HL-60/S4 treated with phorbol 12-myristate 13-acetate at 8.2 ng/mL for 4 days and 3 days (cell line): ENCODE data around the gene MEX3A.

Source experiments
- in situ Hi-C: fragments of 300-500 bp; cut with MboI; formaldehyde crosslinking; loops from 2 replicates; pipeline ENCODE4 v1.15.0; 2022; ENCODE audit warnings: low sequenced_read_pairs

MEX3A gene

DNA sequence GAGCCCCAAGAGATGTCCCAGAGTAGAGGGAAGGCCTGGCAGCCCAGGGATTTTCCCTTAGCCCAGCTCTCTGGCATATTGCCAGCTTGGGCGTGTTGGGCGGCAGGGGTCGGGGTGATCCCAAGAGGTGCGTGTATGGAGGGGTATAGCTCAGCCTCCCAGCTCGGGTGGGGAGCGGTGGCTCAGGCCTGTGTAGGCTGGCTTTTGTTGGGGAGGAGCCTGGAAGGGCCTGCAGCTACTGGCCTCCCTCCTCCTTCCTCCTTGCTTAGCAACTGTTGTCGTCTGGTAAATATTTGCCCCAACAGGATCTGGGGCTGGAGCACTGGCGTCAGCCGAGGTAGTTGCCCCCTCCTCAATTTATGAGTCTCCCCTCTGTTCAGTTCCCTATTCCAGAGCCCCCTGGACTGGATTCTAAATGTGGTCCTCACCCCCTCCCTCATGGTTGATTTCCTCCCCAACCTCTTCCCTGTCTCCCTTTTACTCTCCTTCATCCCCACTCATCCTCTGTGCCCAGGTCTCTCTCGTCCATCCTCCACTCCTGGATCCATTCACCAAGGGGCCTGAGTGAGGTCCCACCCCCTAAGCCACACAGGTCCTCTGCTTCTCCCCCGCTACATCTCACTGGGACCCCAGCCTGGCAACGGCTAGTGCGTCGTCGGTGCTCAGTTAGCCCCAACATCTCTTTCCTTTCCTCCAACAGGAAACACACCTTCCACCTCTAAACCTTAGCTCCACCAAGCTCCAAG lies 22.0 kb upstream of the MEX3A start:
- in situ Hi-C loops: no loop called here

GRCh38 chr1:156103521-156103947 lies 21.3 kb upstream of the MEX3A start:
- in situ Hi-C loops: no loop called here

- in situ Hi-C loops: no loop called here
Observed at GRCh38 chr1:156102633-156103511, 20.6 kb upstream of the MEX3A start.

- in situ Hi-C loops: no loop called here
Observed at GRCh38 chr1:156101880-156102279, 19.6 kb upstream of the MEX3A start.

DNA sequence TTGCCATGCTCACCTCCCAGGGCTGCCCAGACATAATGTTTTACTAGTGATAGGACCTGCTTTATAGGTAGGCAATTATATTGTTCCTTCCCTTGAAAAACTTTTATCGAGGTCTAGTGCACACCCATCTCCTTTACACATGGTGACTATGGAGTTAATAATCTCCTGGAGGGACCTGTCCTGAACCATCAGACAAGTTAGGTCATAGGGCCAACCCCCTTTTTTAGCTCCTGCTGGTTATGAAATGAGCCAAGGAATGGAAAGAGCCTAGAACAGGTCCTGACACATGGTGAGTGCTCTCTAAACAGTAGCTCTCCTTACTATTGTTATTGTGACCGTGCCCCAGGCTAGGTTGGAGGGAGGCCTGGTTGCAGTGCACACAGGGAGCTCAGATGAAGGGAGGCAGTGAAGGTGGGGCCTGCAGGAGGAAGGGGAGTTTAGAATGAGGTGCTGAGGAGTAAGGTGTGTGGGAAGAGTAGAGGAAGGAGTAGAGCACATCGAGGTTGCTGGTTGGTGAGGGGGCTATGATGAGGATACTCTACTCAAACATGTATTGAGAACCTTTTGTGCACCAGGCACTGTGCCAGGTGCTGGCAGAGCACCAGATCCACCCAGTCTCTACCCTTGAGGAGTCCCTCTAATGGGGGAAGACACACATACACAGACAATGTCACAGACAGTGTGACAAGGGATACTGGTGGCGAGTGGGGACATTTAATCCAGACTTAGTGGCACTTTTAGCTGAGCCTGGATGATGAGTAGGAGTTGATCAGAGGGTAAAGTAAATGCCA lies 18.1 kb upstream of the MEX3A start:
- in situ Hi-C loops: no loop called here

- in situ Hi-C loops: no loop called here
Observed at GRCh38 chr1:156099282-156099681, 17.0 kb upstream of the MEX3A start.

GRCh38 chr1:156098784-156099183 lies 16.5 kb upstream of the MEX3A start:
- in situ Hi-C loops: no loop called here

DNA sequence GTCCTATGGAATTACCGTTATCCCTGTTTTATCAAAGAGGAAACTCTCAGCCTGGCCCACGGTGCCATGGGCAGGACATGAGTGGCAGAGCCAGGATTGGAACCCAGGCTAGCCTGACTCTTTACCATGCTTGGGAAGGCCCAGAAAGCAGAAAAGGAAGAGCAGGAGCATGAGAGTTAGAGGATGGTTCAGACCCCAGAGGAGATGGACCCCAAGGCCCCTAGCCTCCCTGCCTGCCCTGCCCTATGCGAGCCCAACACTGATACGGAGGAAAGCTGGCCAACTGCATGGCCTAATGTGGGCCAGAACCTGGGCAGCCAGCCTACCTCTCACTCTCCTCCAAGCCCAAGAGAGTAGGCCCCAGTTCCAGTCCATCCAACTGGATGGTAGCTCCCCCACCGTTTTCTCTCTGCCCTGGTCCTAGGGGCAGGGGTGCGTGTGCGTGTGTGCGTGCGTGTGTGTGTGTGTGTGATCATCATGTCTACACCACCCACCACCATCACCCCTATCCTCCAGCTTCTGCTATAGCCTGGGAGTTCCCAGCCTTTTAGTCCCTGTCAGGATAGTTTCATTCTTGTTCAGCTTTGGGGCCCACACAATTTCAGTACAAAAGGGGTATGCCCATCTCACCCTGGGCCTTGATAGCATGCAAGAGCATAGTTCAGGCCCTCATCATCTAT lies 15.4 kb upstream of the MEX3A start:
- in situ Hi-C loops: no loop called here

DNA sequence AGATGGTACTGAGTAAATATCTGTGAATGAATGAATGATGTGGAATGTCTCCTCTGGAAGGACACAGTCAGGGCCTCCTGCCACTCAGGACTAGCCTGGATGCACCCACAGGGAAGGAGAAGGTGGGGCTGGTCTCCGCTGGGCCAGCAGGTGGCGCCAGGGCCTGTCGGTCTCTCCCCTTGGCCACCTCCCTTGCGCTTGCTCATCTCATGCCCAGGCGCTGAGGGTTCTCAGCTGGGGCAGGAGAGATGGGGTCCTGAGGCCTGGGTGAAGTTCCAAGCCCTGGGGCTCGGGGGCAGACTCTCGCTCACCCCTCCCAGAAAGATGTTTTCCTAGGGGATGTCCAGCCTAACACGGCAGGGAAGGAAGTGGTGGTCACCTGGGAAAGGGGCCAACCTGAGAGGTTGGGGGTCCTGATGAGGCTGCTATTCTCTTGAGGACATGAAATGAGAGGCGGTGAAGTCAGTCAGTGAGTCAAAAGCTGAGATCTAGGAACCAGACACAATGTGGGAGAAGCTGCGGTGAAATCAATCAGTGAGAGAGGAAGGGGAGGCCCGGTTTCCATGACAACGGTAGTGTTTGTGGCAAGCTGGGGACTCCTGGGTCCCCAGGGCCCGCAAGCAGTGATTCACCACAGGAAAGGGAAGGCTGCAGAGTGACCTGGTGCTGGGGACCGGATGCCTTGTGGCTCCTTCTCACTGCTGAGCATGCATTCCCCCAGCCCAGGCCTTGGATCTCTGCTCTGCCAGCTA lies 14.6 kb upstream of the MEX3A start:
- in situ Hi-C loops: no loop called here

GRCh38 chr1:156095906-156096508 lies 13.7 kb upstream of the MEX3A start:
- in situ Hi-C loops: no loop called here

GRCh38 chr1:156091610-156092009 lies 9.3 kb upstream of the MEX3A start:
- in situ Hi-C loops: loop anchor here (5.0 kb wide), 1 partner anchor 36 kb away; no protein-coding TSS in a partner anchor

- in situ Hi-C loops: loop anchor here (5.0 kb wide), 1 partner anchor 36 kb away; no protein-coding TSS in a partner anchor
Observed at GRCh38 chr1:156090840-156091188, 8.5 kb upstream of the MEX3A start.

DNA sequence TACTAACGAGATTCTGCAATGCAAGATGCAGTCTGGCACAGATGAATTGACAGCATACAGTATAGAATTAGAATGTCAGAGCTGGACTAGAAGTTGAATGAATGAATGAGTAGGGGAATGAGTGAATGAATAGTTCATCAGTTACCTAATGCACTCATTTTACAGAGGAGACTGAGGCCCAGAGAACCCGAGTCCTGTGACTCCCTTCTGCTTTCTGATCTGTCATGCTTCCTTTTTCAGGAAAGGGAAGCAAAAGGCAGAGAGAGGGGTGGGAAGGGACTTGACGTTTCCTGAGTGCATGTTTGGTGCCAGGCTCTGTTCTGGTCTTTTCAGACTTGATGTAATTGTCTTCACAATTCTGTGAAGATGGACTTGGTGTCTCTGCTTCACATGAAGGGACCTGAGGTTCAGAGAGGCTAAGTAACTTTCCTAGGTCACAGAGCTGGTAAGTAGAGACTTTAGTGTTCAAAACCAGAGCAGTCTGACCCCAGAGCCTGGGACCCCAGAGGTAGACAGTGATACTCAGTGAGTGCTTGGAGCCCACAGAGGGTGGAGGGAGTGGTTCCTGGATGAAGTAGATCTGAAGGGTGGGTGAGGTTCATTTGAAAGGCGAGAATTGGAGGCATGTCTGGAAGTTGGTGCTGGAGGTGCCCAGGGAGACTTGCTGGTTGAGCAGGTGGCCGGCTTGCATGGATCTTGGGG lies 8.0 kb upstream of the MEX3A start:
- in situ Hi-C loops: loop anchor here (5.0 kb wide), 1 partner anchor 37 kb away; no protein-coding TSS in a partner anchor

DNA sequence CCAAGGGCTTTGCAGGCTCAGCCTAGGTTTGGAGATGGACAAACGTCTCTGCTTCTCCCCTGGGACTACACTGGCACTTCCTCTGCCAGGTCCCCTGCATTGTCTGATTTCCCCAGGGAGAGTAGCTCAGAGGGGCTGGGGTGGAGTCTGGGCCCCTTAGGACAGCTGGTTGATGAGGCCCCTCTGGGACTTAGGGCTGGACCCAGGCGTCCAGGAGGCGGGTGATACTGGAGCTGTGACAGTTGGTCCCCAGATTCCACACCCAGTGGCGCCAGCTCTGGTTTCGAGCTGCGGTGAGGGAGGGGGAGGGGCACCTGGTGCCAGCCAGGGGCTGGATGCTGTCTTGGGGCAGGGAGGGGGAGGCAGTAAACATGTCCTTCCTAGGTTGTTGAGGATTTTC lies 7.4 kb upstream of the MEX3A start:
- in situ Hi-C loops: loop anchor here (5.0 kb wide), 1 partner anchor 38 kb away; no protein-coding TSS in a partner anchor

- in situ Hi-C loops: no loop called here
Observed at GRCh38 chr1:156086256-156086662, 4.0 kb upstream of the MEX3A start.

DNA sequence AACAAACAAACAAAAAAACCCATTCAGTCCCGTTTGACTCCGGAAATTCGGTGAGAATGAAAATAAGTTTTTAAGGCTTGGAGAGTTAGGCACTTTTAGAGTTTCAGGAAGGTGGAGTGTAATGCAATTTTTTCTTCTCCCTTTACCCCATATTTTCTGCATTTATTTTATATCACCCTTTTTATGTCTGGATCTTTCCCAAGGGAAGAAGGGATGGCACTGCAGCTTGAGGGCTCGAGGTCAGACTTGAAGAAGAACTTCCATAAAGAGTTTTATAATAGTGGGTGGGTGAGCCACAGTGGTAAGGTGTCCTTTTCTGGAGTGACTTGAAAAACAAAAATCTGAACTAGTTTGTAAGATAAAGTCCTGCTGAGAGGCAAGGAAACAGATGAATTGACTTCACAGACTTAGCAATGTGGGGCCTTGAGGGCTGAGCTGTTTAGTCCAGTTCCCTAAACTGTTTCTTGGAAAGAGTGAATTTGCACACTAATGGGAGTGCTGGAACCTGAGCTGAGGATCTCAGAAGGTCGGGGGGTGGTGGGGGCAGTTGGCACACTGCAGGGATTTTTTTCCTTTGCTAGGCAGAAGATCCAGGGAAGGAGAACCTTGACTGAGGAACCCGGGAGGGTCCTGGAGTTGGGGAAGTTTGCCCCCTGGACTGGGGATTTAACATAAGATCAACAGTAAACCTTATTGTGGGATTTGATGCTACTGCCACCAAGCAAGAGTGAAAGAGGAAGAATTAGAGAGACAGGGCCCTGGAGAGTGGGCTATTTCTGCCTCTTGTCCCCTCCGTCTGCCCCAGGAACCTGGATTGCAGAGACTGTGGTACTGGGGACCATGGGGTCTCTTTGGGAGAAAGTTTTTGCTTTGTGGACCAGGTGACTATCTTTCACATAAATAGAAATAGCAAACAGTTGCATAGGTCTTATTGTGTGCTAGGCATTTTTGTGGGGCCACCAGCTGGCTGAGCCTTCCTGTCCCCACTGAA lies 1.8 kb upstream of the MEX3A start:
- in situ Hi-C loops: no loop called here

- in situ Hi-C loops: no loop called here
Observed at GRCh38 chr1:156081917-156082308, 352 bp downstream of the MEX3A start.
